Epithelial cell of esophagus (primary cell): Measurements from ENCODE around the gene PWWP2B.
A peak's percentile ranks its signal among the peaks of the same experiment; 100 is the strongest.

Experiments used
- DNase-seq: peaks from one replicate; pipeline ENCODE4 v3.0.0; 2010; ENCODE audit warnings: low read depth
- H3K4me3 ChIP-seq: 2 replicates; pipeline ENCODE4 v1.5.1; 2011; ENCODE audit warnings: mild to moderate bottlenecking, low read length, control low read depth
- CTCF ChIP-seq: IDR thresholded peaks from 2 replicates; pipeline ENCODE4 v1.5.1; 2011; ENCODE audit warnings: low read depth, mild to moderate bottlenecking, low read length, control low read depth, inconsistent platforms; ENCODE audit not compliant: insufficient read depth; ENCODE audit errors: missing control alignments

Gene PWWP2B

GRCh38 chr10:132357286-132358058 lies 39.5 kb upstream of the PWWP2B start:
- TF ChIP-seq CTCF = no peak
- no peak for DNase-seq
- no peak overlapping the region for H3K4me3 ChIP-seq

GRCh38 chr10:132359305-132360040 lies 37.5 kb upstream of the PWWP2B start:
- no peak for DNase-seq
- no peak overlapping the region for H3K4me3 ChIP-seq
- no peak for TF ChIP-seq CTCF

GRCh38 chr10:132360766-132361447 lies 36.1 kb upstream of the PWWP2B start:
- H3K4me3 ChIP-seq = no peak overlapping the region
- TF ChIP-seq CTCF = peak; percentile 44
- DNase-seq = no peak

GRCh38 chr10:132361581-132362101 lies 35.4 kb upstream of the PWWP2B start:
- TF ChIP-seq CTCF = no peak

GRCh38 chr10:132362151-132362611 lies 34.8 kb upstream of the PWWP2B start:
- no peak for DNase-seq
- no peak for TF ChIP-seq CTCF
- no peak overlapping the region for H3K4me3 ChIP-seq

More at GRCh38 chr10:132361581-132362101, 35.4 kb upstream of the PWWP2B start:
- no peak for DNase-seq
- H3K4me3 ChIP-seq = no peak overlapping the region

- DNase-seq = no peak
- no peak overlapping the region for H3K4me3 ChIP-seq
- no peak for TF ChIP-seq CTCF
Measured at GRCh38 chr10:132363376-132363775, 33.6 kb upstream of the PWWP2B start.
